NCI-H2196 treated with DMSO at 0.1 percent for 48 hours (cell line): ENCODE data around the gene E4F1.

Experiments used
- DNase-seq: peaks from one replicate; lab custom pipeline; 2025; ENCODE audit not compliant: unreplicated experiment; lab: John Stamatoyannopoulos, UW

Gene E4F1

DNA sequence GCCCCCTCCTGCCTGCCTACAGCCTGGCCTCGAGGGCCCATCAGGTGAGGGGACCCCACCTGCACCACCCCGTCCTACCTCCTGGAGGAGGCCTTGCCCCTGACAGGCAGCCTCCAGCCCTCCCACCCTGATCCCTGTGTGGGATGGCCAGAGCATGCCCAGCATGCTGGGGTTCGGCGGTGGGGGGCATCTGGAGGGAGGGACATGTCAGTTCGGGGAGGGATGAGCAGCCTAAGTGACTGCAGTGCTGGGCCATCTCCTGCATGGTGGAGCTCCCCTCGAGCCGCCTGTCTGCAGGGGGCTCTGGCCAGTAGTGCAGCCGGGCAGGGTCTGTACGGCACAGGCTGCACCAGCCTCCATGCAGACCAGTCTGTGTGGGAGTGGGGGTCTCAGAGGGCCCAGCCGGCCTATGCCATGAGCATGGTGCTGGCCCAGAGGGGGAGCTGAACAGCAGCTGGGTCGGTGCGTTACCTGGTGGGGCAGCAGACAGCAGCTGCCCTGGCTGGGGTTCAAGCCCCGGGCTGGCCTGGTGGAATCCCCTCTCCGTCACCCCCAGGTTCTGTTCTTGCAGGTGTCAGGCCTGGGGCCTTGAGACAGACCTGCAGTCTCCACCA lies 48.6 kb downstream of the E4F1 start:
- DNase-seq: no peak

DNA sequence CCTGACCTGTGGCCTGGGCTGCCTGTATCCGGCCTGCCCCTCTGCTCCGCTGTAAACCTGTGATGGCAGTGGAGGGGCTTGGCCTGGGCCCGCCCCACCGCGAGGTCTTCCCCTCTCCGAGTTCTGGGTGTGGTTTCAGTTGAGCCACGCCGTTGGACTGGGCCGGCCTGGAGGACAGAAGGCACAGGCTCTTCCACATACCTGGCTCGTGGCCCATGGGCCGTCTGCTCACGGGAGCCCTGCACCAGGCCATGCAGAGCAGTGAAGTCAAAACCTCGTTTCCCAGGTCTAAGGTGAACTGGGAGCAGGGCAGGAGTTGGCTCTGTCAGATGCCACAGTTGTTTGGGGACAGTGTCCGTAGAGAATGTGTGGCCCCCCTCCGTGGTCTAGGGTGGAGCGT lies 50.1 kb downstream of the E4F1 start:
- DNase-seq: no peak

DNA sequence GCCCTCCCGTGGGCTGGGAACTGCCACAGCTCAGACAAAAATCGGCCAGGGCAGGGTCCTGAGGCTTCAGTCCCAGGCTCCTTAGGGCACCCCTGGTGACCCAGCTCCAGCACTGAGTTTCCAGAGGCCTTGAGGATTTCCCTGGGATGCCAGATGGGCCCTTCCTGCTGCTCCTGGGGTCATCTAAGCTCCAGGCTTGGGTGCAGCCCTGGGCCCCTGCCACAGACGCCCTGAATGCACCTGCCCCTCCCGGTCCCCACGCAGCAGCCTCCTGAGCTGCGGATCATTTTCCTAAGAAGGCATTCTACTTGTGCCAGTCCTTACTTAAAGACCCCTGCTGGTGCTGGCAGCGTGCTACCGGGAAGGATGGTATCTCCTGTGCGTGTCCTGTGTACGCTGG lies 50.5 kb downstream of the E4F1 start:
- no peak for DNase-seq

DNA sequence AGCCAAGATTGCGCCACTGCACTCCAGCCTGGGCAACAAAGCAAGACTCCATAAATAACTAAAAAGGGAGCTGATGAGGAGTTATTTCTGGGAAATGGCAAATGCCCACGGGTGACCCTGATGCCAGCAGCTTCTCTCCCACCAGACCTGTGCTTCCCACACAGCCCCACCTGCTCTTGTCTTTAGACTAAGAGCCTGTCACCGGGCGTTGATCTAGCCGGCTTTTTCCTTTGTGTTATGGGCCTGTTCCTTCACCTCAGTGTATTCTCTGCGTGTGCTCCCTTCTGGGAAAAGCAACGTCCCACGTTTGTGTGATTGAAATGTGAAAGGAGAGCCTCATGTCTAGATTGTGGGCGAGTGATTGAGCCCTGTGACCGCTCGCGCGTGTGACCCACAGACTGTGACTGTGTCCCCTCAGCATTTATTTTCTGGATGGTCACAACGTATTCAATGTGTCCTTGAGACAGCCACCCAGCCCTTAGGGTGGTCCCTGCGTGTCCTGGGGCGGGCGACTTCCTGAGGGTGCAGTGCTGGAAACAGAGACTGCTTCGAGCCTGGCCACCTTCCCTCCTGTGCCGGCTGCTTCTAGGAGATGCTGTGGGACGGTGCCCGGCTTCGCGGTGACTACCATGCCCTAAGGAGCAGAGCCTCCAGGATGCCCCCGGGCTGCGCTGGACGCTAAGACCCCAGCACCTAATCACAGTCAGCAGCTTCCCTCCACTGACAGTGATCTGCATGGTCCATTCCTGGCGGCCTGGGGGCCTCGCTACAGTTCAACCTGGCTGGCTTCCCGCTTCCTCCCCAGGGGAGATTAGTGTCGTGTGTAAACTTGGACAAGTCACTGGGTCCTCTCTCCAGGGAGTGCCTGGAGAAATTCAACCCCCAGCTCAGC lies 52.3 kb downstream of the E4F1 start:
- DNase-seq: no peak

DNA sequence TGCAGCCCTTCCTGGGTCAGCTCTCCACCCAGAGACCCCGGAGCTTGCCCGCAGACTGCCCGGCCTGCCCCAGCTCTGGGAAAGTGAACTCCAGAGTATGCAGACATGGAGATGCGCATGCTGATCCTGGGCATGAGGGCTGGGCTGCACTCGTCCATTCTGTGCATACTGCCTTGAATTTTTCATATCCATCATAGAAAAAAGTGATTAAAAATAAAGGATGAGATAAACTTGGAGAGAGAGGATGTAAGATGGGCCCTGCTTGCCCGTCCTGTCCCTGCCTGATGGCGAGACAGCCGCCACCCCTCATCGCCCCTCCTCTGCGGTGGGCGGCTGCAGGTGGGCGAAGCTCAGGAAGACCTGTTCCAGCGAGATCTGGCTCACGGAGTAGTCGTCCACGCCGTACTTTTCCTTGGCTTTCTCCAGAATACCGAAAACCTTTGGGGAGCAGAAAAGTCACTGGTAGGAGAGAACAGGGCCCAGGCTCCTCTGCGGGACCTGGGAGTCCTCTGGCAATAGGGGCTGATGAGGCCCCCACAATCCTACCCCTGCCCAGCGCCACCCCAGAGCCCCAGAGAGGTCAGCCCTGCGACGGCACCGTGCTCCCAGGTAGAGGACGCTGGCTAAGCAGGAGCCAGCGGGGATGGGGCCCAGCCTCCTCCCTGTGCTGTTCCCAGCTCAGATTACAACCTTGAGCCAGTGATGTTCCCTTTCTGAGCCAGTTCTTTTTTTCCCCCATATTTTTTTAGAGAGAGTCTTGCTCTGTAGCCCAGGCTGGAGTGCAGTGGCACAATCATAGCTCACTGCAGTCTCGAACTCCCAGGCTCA lies 53.2 kb downstream of the E4F1 start:
- no peak for DNase-seq

DNA sequence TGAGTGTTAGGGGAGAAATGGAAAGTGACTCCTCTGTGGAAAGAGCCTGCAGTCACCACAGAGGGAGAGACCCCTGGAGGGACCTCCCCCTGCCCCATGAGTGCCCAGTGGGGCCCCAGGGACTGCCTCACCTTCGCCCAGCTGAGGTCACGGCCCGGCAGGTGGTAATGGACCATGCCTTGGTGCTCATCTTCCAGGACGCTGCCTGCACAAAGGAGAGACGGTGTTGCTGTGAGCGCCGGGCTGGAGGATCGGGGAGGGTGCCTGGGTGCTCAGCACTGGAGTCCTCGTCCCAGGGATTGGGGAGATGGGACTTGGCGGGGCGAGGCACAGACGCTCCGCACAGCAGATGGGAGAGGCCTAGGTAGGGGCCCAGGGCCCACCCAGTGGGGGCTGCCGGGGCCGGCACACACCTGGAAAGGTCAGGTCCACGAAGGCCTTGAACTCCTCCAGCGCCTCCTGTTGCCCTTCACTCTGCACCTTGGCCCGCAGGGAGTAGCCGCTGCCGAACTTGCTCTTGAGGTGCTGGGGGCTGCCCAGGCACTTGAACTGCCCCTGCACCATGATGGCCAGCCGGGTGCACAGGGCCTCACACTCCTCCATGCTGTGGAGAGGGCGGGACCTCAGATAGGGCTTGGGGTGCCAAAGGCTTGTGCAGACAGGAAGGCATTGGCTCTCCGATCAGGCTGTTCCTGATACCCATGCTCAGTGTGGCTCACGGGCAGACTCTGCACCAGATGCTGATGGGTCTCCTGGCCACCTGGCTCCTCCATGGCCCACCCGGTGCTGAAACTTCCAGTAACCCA lies 54.3 kb downstream of the E4F1 start:
- no peak for DNase-seq

DNA sequence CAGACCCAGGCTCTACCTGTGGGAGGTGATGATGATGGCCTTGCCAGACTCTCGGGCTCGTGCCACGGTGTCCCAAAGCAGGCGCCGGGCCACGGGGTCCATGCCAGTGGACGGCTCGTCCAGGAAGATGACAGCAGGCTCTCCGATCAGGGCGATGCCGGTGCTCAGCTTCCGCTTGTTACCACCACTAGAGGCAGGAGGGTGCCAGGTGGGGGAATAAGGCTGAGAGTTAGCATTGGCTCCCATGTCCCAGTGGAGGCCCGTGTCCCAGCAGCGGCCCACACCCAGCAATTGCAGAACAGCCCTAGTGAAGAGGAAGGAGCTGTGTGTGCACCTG lies 54.8 kb downstream of the E4F1 start:
- no peak for DNase-seq

DNA sequence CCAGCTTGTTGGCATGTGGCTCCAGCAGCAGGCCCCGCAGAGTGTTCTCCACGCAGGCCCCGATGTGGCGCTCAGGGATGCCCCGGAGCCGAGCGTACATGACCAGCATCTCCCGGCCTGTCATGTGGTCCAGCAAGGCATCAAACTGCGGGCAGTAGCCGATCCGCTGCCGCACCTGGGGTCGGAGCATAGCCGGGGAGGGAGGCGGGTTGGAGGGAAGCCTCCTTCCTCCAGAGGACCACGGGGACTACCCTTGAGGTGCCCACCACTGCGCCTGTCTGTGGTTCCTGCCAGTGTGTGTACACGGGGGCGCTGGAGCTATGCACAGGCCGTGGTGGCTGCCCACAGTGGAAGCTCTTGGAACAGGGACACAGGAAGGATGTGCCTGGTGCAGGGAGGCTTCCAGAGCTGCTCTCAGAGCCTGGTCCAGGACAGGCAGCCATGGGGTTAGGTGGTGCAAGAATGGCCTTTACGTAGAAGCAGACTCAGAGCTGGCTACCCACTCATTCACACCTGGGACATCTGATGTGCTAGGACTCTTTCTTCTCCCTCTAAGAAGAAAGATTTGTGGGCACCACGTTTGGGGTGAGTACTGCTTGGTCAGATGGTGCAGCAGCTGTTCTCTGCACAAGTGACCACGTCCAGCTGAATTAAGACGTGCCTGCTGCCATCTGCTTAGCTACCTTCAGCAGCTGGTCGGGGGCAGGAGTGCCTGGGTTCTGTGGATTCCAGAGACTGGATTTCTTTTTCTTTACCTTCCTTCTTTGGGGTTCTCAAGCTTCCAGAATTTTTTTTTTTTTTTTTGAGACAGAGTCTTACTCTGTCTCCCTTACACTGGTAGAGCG lies 55.8 kb downstream of the E4F1 start:
- DNase-seq: no peak

DNA sequence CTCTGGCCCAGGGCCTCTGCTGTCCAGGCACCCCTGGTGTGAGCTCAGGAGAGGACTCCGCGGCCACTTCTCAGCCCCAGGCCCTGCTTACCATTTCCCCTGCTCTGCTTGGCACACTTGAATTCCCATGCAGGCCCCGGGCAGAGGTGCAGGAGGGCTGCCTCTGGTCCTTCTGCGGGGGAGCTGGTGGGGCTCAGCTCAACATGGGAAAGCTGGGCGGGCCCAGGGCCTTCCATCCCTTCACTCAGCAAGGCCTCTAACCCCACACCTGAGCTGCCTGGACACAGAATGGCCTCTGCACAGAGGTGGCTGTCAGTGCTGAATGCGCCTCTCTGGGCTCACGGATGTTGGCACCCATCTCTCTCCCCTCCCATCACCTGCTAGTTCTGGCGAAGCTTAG lies 57.1 kb downstream of the E4F1 start:
- DNase-seq: no peak

DNA sequence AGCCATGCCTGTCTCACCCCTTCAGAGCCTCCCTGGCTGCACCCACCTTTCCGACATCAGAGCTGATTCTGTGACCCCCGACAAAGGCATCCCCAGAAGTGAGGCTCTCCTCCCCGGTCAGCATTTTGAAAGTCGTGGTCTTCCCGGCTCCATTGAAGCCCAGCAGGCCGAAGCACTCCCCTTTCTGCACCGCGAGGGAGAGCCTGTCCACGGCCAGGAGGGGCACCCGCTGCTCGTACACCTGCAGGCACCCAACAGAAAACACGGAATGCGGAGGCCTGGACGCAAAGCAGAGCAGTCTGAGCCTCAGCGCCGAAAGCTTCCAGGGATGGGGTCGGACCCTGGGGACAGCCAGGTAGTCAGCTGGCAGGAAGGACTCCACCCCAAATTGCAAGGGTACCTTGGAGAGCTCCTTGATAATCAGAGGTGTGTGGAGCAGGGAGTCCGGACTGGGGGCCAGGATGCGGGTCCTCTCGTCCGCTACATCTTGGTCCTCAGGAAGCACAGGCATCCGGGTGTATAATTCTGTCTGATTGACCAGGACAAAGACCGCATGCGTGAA lies 57.7 kb downstream of the E4F1 start:
- no peak for DNase-seq

DNA sequence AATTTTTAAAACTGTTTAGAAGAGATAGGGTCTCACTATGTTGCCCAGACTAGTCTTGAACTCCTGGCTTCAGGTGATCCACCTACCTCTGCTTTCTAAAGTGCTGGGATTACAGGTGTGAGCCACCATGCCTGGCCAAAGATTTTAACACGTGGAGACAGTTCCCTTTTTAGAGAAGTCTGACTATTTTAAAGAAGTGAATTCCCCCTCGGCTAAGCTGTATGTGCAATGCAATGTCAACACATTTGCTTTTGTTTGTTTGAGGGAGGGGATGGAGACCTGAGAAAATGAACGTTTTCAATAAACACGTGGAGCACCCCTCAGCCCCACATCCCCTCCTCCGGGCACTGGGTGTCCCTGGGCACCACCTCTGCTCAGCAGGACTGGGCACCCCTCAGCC lies 58.9 kb downstream of the E4F1 start:
- DNase-seq: no peak

DNA sequence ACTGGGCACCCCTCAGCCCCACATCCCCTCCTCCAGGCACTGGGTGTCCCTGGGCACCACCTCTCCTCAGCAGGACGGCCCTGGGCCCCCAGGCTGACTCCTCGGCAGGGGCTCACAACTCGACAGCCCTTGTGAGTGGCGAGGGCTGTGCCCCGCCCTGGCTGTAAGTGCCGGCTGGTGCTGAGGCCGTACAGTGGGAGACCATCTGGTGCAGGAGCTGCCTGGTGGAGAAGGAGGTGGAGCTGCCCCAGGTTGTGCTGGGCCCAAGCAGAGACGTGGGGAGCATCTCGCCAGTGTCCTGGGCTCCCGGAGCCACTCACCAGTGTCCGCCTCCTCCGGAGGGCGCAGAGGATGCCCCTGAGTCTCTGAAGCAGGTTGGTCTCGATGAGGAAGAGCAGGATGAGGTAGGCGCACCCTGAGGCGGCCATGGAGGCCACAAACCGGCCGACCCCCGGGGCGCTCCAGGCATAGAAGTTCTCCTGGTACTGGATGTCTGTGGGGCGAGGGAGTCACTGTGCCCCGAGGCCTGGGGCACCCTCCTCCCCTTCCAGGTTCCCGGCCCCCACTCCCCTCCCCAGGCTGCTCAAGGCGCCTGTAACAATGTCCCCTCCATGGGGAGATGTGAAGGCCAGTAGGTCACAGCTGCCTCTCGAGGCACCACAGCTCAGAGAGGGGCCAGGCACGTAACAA lies 59.6 kb downstream of the E4F1 start:
- no peak for DNase-seq

DNA sequence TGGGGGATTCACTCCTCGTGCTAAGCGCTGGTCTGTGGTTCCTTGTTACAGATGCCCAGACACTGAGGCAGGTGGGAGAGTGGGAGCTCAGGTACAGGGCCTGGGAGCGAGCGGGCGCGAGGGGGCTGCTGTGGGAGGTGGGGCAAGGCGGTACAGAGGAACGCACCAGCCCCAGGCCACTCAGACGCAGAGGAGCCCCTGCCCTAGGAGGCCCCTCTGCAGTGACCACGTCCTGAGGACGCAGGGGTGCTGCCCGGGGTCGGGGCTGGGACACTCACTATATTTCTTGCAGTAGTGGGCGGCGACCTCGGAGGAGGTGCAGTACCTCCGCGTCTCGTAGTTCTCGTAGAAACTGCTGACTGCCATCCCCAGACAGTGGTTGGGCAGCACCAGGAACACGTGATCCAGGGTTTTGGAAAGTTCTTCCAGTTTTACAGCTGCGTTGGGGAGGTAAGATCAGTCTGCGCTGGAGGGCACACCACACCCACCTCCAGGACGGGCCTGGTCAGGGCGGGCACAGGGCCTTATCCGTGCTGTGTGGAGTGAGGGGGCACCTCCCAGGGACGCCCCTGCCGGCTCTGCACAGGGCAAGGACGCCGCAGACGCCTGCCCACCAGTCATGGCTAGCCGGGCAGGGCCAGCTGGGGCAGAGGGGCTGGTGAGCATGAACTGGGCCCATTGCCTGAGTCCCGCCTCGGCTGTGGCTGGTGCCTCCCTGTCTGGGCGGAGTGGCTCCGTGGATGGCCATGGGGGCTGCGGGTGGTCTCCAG lies 60.8 kb downstream of the E4F1 start:
- DNase-seq: no peak

DNA sequence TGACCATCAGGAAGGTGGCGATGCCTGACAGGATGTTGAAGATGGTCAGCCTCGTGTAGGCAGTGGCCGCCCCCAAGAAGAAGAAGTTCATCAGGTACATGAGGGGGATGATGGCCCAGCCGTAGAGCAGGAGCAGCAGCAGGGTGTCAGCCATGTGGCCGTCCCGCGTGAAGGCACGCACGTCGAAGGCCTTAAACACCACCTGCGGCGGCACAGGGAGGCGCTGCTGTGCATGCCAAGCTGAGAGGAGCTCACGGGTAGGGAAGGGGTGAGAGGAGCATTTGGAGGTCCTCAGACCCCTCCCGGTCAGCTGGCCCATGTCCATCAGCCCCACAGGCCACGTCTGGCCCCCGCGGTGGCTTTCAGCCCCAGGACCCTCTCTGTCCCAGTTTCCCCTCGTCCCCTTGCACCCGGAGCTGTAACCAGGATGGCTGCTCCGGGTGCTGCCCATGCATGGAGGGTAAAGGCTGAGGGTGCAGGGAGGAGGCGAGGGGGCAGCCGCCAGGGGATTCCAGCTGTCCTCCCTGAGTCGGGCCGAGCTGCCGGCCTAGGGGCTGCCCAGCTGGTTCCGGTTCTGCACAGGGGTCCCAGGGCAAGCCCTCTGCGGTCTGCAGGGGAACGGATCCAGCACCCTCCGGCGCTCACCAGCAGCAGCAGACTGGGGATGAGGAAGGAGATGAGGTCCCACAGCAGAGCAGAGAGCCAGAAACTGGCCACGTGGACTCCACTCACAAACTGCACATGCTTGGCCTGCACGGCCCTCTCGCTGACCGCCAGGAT lies 61.6 kb downstream of the E4F1 start:
- no peak for DNase-seq
